ENCODE data around the gene TMEM52.
A peak's percentile ranks its signal among the peaks of the same experiment; 100 is the strongest.
"Not testable (repeated sequence)": the region's sequence is repeated elsewhere in the genome, so short reads cannot be mapped to it uniquely, and the experiment has no call there.

TMEM52 gene

DNA sequence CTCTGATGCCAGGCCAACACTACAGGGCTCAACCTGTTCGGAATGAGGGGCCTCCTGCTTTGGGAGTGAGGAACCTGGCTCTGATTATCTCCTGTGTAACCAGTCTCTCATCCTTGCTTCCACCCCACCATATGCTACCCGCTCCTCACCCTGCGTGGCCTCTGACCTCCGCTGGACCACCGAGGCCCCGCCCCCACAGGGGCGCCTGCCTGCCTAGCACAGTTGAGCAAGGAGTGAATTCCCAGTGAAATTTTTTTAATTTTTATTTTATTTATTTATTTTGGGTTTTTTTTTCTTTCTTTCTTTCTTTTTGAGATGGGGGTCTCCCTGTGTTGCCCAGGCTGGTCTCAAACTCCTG lies 26.3 kb downstream of the TMEM52 start:
- no peak for DNase-seq

DNA sequence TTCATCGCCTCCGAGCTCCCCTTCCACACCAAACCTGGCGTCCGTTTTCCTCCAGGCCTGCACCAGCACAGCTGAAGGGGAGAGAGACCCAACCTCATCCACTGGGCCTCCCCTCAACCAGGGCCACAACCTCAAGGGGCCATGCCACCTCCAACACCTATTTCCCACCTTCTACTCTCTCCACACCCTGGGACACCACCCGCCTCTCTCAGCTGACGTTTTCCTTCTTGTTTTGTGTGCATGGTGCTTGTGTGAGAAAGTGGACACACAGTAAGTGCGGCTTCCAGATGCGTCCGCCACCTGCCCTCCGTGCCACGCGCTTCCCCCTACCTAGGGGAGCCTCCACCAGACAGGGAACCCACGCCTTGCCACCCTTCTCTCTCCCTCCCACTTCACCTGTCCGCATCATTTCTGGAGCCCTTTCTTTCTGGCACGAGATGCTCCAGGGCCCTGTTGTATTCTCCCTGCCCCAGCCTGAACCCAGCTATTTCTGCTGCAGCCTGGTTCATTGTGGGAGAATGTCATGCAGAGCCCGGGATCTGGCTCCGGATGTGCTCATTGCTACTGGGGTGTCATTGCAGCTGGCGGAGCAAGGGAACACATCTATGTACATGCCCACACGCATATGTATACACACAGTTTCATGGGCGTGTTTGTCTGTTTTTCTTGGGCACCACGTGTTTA lies 26.9 kb downstream of the TMEM52 start:
- DNase-seq, result no peak

DNA sequence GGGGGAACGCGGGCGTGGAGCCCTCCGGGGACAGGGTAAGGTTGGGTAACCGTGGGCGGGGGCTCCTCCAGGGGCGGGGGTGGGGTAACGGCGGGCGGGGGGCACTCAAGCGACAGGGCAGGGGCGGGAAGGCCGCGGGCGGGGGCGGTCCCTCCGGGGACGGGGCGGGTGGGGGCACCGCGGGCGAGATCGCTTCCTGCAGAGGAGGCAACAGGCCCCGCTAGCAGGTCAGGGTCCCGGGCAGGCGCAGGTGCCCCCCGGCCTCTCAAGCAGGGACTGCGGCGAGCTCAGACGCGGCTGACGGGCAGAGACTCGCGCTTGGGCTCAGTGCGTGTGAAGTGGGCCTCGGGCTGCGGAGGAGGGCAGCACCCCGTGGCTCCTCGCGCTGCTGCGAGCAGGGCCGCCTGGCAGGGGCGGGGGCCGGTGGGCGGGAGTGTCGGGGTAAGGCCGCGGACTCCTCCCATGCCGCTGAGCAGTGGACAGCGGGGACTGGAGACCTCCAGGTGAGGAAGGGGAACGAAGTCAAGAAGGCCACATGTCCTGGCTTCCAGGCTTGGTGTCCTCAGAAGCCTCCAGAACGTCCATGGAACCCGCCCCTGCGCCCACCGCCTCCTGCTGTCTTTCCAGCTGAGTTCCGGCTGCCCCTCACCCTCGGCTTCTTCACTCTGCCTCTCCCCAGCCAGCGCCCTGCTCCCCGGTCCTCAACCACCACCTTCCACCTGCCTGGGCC lies 27.6 kb downstream of the TMEM52 start:
- DNase-seq, result peak; percentile 17 to 21

DNA sequence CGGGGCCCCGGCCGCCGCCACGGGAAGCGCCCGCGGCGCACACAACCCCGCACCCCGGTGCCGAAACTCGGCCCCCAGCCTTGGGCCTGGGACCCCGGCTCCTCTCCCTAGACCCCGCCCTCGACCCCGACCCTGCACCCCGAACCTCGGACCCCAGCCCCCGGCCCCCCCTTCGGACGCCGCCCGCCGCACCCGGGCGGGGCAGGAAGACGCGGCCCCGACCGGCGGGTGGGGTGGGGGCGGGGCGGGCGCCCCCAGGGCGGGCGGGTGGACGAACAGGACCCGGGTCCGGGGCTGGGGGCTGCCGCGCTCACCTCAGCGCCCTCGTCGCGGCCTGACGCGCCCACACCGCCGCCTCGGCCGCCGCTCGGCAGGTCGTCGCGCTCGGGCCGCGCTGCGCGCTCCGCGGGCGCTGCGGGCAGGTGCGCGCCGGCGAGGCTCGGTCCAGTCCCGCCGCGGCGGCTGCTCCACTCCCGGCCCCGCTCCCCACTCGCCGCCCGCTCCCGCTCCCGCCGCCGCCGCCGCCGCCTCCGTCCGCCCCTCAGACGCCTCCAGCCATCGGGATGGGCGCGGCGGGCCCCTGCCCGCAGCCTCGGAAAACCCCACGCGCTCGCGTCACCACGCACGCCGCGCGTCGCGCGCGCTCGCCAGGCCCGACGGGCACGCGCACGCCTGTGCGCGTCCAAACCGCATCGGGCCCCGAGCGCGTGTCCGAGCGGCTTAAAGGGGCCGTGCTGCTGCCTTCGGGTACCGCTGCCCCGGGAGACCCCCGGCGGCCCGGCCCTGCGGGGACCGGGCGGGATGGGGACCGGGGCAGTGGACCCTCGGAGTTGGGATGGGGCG lies 28.4 kb downstream of the TMEM52 start, which contains the start of gene GNB1:
TSS of gene GNB1 (minus strand) at position 582 of the 843 bp plus-strand sequence. CDS start 65,634 bp downstream, outside the sequence.
- DNase-seq, result peak; percentile 66 to 68

DNA sequence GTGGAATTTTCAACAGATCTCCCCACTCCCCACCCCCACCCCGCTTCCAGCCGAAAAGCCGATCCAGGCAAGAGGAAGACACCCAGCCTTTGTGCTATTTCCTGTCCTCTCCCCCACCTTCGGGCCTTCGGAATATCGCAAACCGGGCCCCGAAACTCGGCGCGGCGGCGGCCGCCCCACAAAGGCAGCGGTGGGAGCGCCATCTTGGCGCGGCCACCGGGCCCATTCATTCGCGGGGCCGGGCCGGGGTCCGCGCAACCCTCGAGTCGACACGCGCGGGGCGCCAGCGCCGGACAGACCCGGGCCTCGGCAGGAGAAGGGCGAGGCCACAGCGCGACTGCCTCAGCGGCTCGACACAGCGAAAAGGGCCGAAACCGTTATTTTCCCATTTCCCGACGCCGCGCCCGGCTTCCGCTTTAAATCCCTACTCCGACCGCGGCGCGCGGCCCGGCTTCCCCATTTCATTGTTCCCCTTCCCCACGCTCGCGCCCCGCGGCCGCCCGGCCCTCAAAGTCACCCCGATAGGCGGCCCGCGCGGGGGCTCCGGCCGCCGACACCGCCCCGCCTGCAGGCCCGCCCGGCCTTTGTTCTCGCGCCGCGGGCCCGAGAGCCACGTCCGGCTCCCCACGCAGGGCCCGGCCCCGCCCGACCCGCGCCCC lies 29.1 kb downstream of the TMEM52 start:
- DNase-seq, result peak; percentile 62 to 67

DNA sequence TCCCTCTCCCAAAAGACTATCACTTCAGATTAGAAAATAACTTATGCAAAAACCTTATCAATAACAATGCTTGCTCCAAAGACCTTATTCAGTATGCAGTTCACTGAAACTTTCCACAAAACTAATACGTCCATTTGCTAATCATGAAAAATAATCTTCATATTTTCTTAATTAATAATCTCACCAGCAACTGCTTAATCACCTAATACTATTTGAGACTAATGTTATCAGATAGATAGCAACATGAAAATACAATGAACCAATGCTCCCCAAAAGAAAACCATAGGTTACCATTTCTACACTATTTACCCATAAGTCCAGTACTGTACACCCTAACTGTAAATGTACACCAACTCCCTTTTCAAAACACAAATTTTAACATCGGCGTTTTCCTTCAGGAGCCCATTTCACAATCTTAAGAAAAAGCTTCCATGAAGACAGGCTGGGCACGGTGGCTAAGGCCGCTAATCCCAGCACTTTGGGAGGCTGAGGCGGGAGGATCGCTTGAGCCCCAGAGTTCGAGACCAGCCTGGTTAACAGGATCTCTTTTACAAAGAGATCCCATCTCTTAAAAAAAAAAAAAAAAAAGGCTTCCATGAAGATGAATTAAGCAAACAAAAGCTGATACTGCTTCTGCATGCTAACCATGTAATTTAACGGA lies 29.9 kb downstream of the TMEM52 start:
- DNase-seq, result no peak

DNA sequence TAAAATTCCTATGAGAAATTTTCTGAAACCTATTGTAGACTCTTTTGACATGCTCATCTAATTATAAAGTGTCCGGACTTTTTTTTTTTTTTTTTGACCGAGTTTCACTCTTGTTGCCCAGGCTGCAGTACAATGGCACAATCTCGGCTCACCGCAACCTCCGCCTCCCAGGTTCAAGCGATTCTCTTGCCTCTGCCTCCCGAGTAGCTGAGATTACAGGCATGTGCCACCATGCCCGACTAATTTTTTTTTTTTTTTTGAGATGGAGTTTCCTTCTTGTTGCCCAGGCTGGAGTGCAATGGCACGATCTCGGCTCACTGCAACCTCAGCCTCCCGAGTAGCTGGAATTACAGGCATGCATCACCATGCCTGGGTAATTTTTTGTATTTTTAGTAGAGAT lies 35.2 kb downstream of the TMEM52 start:
- not testable (repeated sequence) for DNase-seq

DNA sequence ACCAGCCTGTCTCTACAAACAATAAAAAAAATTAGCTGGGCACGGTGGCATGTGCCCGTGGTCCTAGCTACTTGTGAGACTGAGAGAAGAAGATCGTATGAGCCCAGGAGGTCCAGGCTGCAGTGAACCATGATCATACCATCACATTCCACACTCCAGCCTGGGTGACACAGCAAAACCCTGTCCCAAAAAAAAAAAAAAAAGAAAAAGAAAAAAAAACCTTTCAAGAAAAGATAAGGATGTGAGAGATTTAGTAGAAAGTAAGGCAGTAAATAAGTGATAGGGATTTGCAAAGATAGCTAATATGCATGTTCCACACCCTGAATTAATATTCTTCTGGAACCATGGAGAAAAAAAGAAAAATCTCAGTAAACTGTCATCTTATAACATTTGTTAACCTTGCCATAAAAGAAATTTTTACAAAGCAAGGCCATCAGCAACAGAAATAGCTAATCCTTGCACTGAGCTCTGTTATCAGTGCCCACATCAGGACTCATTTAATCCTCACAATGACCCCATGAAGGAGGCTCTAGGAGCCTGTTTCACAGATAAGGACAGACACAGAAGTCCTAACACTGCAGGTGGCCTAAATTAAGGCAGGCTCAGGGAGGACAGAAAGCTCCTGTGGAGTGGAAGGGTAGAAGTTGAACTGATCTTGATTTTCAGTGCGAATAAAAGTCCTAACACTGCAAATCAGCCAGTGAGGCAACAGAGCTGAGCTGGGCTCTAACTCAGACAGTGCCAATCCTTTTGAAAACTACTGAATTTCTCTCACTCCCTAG lies 35.8 kb downstream of the TMEM52 start:
- no peak for DNase-seq

DNA sequence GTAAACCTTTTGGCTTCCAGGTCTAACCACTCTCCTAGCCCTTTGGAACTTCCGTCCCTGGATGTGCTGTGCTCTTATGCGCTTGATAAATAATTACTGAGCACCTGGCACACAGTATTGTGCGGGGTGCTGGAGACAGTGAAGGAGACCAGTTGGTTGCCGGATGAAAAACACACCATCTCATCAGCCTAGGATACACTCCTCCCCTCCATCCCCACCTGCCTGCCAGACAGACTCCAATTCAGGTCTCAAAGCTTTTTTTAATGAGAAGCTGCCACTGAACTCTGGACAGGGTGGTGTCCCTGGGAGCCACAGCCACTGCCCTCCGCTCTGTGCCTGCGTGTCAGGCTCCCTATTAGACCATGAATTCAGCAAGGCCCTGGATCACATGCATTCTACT lies 37.4 kb downstream of the TMEM52 start:
- DNase-seq, result no peak

DNA sequence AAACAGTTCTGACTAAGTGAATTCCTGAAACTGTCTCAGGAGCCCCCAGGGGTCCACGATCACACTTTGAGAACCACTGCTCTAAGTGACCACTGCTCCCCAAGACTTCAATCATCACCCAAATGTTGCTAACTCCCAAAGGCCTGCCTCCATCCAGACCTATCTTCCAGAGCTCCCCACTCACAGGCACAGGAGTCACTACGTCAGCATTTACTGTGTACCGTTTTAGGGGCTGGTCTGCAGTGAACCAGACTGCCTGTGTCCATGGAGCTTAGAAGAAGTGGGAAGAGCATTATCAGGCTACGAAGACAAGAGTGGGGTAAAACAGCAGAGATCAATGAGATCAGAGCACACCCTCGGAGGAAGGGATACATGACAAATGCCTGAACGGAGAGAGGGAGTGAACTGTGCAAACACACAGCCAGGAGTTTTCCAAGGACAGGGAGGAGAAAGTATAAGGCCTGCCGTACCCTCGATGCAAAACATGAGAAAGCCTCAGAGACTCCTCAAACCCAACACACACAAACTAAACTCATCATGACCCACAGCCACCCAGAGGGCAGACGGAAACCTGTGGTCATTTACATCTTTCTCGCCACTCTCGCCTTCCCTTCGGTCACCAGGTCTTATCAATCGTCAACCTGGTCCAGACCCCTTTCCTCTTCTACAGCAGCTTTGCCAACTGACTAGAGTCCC lies 38.3 kb downstream of the TMEM52 start:
- DNase-seq, result no peak

DNA sequence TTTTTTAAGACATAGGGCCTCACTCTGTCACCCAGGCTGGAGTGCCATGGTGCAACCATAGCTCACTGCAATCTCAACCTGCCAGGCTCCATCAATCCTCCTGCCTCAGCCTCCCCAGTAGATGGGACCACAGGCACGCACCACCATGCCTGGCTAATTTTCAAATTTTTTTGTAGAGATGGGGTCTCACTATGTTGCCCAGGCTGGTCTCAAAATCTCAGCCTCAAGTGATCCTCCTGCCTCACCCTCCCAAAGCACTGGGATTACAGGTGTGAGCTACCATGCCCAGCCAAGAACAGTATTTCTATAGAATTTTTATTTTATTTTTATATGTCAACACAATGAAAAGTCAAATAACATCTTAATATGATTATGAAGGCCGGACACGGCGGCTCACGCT lies 39.1 kb downstream of the TMEM52 start:
- no peak for DNase-seq

DNA sequence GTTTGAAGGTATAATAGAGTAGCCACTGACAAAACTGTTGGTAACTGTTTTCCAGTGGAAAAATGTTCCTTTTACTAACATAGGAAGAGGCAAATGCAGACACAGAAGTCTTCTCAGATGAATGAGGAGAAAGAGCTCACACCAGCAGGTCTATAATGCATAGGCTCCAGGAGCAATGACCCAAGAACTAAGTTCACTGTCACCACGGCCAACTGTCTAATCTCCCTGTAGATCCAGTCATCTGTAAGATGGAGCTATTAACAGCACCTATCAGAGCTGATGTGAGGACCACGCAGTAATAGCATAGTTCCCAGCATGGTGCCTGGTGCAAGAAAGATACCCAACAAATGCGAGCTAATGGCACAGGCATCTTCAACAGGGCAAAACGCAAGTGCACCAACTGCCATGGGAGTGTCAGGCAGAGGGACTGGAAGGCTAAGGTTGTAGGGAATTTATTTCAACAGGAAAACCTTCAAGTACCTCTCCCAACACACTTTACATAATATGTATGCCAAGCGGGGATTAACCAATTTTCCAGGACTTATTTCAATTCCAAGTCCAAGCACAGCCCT lies 41.1 kb downstream of the TMEM52 start:
- DNase-seq, result no peak

DNA sequence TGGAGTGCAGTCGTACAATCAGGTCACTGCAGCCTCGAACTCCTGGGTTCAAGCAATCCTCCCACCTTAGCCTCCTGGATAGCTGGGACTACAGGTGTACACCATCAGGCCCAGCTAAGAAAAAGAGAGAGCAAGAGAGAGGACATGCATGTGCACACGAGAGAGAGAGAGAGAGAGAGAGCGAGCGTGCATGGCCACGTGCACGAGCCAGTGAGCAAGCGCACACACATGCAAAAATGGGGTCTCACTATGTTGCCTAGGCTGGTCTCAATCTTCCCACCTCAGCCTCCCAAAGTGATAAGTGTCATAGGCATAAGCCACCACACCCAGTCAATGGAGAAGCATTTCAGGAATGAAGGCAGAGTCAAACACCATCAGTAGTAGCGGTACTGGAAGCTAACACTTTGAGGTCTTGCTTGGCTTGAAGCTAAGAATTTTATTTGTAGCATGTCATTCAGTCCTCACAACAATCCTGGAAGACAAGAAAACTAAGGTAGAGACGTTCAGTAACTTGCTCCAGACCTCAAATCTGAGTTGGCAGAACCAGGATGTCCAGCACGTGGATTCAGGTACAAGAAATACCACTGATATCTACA lies 42.6 kb downstream of the TMEM52 start:
- DNase-seq, result no peak

DNA sequence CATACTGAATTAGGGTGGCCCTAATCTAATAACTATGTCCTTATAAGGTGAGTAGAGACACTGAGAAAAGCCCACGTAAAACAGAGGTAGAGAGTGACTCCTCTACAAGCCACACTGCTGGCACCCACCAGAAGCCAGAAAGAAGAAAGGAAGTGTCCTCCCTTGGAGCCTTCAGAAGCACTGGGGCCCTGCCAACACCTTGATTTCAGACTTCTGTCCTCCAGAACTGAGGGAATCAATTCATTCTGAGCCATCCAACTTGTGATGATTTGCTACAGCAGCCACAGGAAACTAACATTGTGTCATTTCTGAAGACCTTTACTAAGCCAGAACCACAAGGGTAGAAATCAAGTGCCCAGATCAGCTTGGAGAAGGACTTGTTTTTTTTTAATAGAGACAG lies 43.1 kb downstream of the TMEM52 start:
- DNase-seq, result no peak

DNA sequence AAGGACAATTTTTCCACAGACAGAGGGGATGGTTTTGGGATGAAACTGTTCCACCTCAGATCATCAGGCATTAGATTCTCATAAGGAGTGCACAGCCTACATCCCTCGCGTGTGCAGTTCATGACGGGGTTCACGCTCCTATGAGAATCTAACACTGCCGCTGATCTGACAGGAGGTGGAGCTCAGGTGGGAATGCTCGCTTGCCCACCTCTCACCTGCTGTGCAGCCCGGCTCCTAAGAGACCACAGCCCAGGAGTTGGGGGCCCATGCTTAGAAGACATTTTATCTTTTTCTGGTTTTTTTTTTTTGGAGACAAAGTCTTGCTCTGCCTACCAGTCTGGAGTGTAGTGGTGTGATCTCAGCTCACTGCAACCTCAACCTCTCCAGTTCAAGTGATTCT lies 44.2 kb downstream of the TMEM52 start:
- no peak for DNase-seq

DNA sequence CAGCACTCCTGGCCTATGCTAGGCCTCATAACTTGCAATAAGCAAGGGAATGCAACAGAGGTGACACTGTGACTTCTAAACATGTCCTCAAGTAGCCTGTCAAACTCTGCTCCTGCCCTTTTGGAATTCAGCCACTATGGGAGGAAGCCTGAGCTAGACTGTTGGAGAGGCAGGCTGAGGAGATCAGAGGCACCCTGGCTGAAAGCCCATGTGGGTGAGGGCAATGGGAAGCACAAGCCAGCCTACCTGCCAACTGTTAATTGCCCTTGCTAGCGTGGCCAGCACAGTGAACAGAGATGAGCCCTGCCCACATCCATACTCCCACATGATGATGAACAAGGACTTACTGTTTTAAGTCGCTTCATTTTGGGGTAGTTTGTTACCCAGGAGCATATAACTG lies 45.9 kb downstream of the TMEM52 start:
- no peak for DNase-seq

DNA sequence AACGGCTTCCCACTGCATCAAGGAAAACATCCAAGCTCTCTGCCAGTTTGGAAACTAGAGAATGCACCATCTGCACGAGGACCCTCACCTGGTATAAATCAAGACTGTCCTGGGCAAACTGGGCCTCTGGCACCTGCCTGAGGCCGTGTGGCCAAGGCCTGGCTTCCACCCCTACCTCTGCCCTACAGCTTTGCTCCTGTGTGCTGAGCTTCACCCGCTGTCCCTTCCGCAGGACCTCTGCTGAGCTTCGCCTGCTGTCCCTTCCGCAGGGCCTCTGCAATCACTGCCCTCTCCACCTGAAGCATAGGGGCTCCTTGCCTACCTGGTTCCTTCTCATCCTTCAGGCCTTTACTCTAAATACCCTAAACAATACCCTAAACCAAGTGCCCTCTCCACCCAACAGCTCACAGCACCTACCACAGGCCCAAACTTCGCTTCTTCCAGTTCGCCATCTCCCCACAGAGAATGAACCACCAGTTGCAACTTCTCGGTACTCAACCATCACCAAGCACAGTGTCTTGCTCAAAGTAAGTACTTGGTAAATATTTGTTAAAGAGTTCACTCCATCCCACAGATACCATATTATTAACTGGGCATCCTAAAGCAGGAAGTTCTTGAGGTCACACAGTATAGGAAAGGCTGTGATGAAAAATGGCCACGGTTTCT lies 46.6 kb downstream of the TMEM52 start:
- no peak for DNase-seq

DNA sequence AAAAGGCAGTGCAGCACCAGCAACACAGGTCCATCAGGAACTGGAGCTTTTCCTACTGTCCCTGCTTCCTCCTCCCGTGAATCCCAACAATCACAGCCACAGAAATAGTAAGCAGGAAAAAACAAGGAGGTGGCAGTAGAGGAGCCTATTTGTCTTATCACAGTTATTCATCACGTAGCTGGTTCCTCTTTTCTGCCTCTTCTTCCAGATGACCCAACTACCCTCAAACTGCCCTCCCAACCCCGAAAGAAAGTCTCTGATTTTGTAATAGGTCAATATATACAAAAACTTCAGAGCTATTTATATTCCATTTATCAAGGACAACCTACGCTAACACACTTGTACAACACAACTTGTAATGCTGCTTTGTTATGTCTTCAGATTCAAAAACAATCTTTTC lies 49.6 kb downstream of the TMEM52 start:
- DNase-seq, result peak; percentile 29 to 56

Measured in AML-193 (cell line).